HepG2 (cell line): ENCODE measurements around the gene LCN2. TPM values are rescaled to one million over a fixed set of nuclear protein-coding genes. Genes with fewer than 3 reads are reported as not detected.

ENCODE experiments used
- CAMTA2 ChIP-seq: sonication (generic); formaldehyde crosslinking; IDR thresholded peaks from 2 replicates; pipeline ENCODE4 v1.4.0; 2020; ENCODE audit warnings: mild to moderate bottlenecking, missing genetic modification reagents, borderline replicate concordance
- CEBPG ChIP-seq: IDR thresholded peaks from 2 replicates; pipeline ENCODE4 v1.6.1; 2016
- HNF1A ChIP-seq, 2 experiments: sonication (generic) in 1 of 2; formaldehyde crosslinking in 1 of 2; IDR thresholded peaks; 2 replicates each; pipeline versions ENCODE4 v1.4.0 to v1.6.1; 2016 to 2020; ENCODE audit warnings: borderline replicate concordance in 1 of 2, low read depth in 1 of 2, mild to moderate bottlenecking in 1 of 2, missing genetic modification reagents in 1 of 2
- JUN ChIP-seq: sonication (generic); formaldehyde crosslinking; IDR thresholded peaks from 2 replicates; pipeline ENCODE4 v1.4.0; 2020; ENCODE audit warnings: mild to moderate bottlenecking, missing genetic modification reagents
- KDM2A ChIP-seq: sonication (generic); formaldehyde crosslinking; IDR thresholded peaks from 2 replicates; pipeline ENCODE4 v1.4.0; 2020; ENCODE audit warnings: low read depth, missing genetic modification reagents, borderline replicate concordance
- LRRFIP1 ChIP-seq: sonication (generic); formaldehyde crosslinking; conservative IDR thresholded peaks from 2 replicates; pipeline ENCODE4 v1.4.0; 2020; ENCODE audit warnings: missing genetic modification reagents
- MLLT10 ChIP-seq: sonication (generic); formaldehyde crosslinking; IDR thresholded peaks from 2 replicates; pipeline ENCODE4 v1.4.0; 2020; ENCODE audit warnings: missing genetic modification reagents
- MXD1 ChIP-seq: sonication (generic); formaldehyde crosslinking; IDR thresholded peaks from 2 replicates; pipeline ENCODE4 v1.4.0; 2020; ENCODE audit warnings: mild to moderate bottlenecking, missing genetic modification reagents
- SAFB2 ChIP-seq: sonication (generic); formaldehyde crosslinking; IDR thresholded peaks from 2 replicates; pipeline ENCODE4 v1.5.1; 2020; ENCODE audit warnings: missing genetic modification reagents, low read depth, mild to moderate bottlenecking, borderline replicate concordance
- SAP130 ChIP-seq: IDR thresholded peaks from 2 replicates; pipeline ENCODE4 v1.6.1; 2016; ENCODE audit warnings: low read depth
- THAP11 ChIP-seq: IDR thresholded peaks from 2 replicates; pipeline ENCODE4 v1.6.1; 2016; ENCODE audit warnings: missing biosample characterization, missing genetic modification reagents
- TRIM22 ChIP-seq: fragments of 450-650 bp; IDR thresholded peaks from 2 replicates; pipeline ENCODE4 v1.6.1; 2017
- YEATS4 ChIP-seq: sonication (generic); formaldehyde crosslinking; IDR thresholded peaks from 2 replicates; pipeline ENCODE4 v1.4.0; 2020; ENCODE audit warnings: missing genetic modification reagents, borderline replicate concordance
- ZKSCAN1 ChIP-seq: fragments of 150-350 bp; IDR thresholded peaks from 2 replicates; pipeline ENCODE4 v1.6.1; 2014; ENCODE audit warnings: low read length
- ZNF710 ChIP-seq: sonication (generic); formaldehyde crosslinking; IDR thresholded peaks from 2 replicates; pipeline ENCODE4 v1.5.0; 2020; ENCODE audit warnings: mild to moderate bottlenecking, missing genetic modification reagents, borderline replicate concordance
- ZNF75D ChIP-seq: sonication (generic); formaldehyde crosslinking; IDR thresholded peaks from 2 replicates; pipeline ENCODE4 v1.8.1; 2023; ENCODE audit warnings: missing genetic modification reagents, mild to moderate bottlenecking, borderline replicate concordance
- ZNF775 ChIP-seq: sonication (generic); formaldehyde crosslinking; IDR thresholded peaks from 2 replicates; pipeline ENCODE4 v1.4.0; 2020; ENCODE audit warnings: missing genetic modification reagents, mild to moderate bottlenecking, moderate library complexity, borderline replicate concordance
- ZSCAN22 ChIP-seq: sonication (generic); formaldehyde crosslinking; IDR thresholded peaks from 2 replicates; pipeline ENCODE4 v1.4.0; 2020; ENCODE audit warnings: mild to moderate bottlenecking, missing genetic modification reagents
- polyA plus RNA-seq, 8 experiments: library from polyadenylated mRNA; depleted of rRNA in 3 of 8; stranded (reverse) in 7 of 8; unstranded in 1 of 8; fragments of >200 nt; fragmentation: Illumina TruSeq in 4 of 8; extraction: Trizol in 4 of 8; gene quantifications; 2 replicates each; pipeline versions ENCODE4 v1.2.1 to v1.2.3, GENCODE V29; 2011 to 2016; ENCODE audit warnings: low read depth in 4 of 8, missing spikeins in 1 of 8, mixed read lengths in 1 of 8; ENCODE audit not compliant: insufficient read depth in 1 of 8
- total RNA-seq, 5 experiments: library from RNA; depleted of rRNA; stranded (reverse); fragments of >200 nt; fragmentation: Illumina TruSeq; extraction: Trizol; gene quantifications; 2 replicates each; pipeline ENCODE4 v1.2.3, GENCODE V29; 2016; ENCODE audit warnings: low read depth in 1 of 5

LCN2 gene
- total and polyA plus RNA-seq, 2 of the 13 experiments (the other 11 are each of a cell fraction or from before 2014, with no cell fraction given): 0.38 to 1.4 TPM

- TF ChIP-seq ZSCAN22 (CRISPR knock-in tag) (no peak), THAP11 (peak; percentile 76), ZNF775 (CRISPR knock-in tag) (no peak), JUN (CRISPR knock-in tag) (no peak), YEATS4 (CRISPR knock-in tag) (no peak), TRIM22 (no peak), LRRFIP1 (no peak), SAFB2 (CRISPR knock-in tag) (no peak), MLLT10 (CRISPR knock-in tag) (no peak), KDM2A (peak; percentile 89; the same call in 1 of the 2 replicates), SAP130 (peak; percentile 75), HNF1A (IDR thresholded peaks at IDR 0.05; ENCODE audit: low read depth) (no peak), HNF1A (CRISPR knock-in tag; IDR thresholded peaks at IDR 0.05; ENCODE audit: borderline replicate concordance) (no peak), CAMTA2 (CRISPR knock-in tag) (no peak), ZNF710 (CRISPR knock-in tag) (no peak), MXD1 (CRISPR knock-in tag) (no peak), CEBPG (CRISPR knock-in tag) (peak; percentile 57), ZNF75D (CRISPR knock-in tag) (no peak), ZKSCAN1 (no peak)
Observed at GRCh38 chr9:128117613-128118471, 31.4 kb upstream of the LCN2 start (continued).
